A549 (cell line): ENCODE measurements around the gene ARHGEF28. TPM values are rescaled to one million over a fixed set of nuclear protein-coding genes. Genes with fewer than 3 reads are reported as not detected.

Experiments
- ATAC-seq, 2 experiments: fragments of 200-7000 bp in 1 of 2; fragments of >200 bp in 1 of 2; cut with Nextera tagmentation in 1 of 2; cut with Tn5 transposase in 1 of 2; 3 replicates each; pipeline versions ENCODE4 v1.8.0 to v1.9.1; 2018 to 2020; ENCODE audit warnings: mild to moderate bottlenecking in 1 of 2, moderate library complexity in 1 of 2
- CTCF ChIA-PET: fragments of 300-600 bp; sonication (Branson Sonifier 250); formaldehyde crosslinking; extraction: SDS; loops from one replicate; lab custom pipeline; 2021; ENCODE audit warnings: antibody characterized with exemption, inconsistent platforms; lab: Yijun Ruan, JAX
- POLR2A ChIA-PET: fragments of 350-600 bp; formaldehyde crosslinking; extraction: SDS; loops from one replicate; lab custom pipeline; 2021; ENCODE audit warnings: antibody characterized with exemption, inconsistent platforms; lab: Yijun Ruan, JAX
- DNase-seq, 2 experiments: peaks; one replicate each; pipeline versions ENCODE4 v3.0.0 to v3.0.0-alpha.2; 2011 to 2016; ENCODE audit warnings: low read depth in 1 of 2, low spot score in 1 of 2
- FAIRE-seq: peaks from 2 replicates; lab custom pipeline; 2011; peaks lifted over from hg19 to GRCh38; lab: Jason Lieb, UNC
- H3K27ac ChIP-seq, 2 experiments: fragments of >200 bp; sonication (Bioruptor Twin); formaldehyde crosslinking; 3 replicates each; pipeline ENCODE4 v1.5.1; 2016 to 2017
- H3K4me1 ChIP-seq: fragments of >200 bp; sonication (Bioruptor Twin); formaldehyde crosslinking; 3 replicates; pipeline ENCODE4 v1.6.1; 2016
- H3K4me2 ChIP-seq: fragments of >200 bp; sonication (Bioruptor Twin); formaldehyde crosslinking; 3 replicates; pipeline ENCODE4 v1.6.1; 2016
- H3K4me3 ChIP-seq: fragments of >200 bp; sonication (Bioruptor Twin); formaldehyde crosslinking; 3 replicates; pipeline ENCODE4 v1.5.1; 2016
- H3K9me3 ChIP-seq: fragments of >200 bp; sonication (Bioruptor Twin); formaldehyde crosslinking; 3 replicates; pipeline ENCODE4 v1.6.1; 2016
- FOSL2 ChIP-seq, 2 experiments: fragments of 450-650 bp in 1 of 2; fragments of >200 bp in 1 of 2; sonication (Bioruptor Twin) in 1 of 2; formaldehyde crosslinking; IDR thresholded peaks; 2 replicates each; pipeline versions ENCODE4 v1.5.0 to v1.6.1; 2016 to 2020; ENCODE audit warnings: mild to moderate bottlenecking in 1 of 2, moderate library complexity in 1 of 2
- GATA3 ChIP-seq: IDR thresholded peaks from 2 replicates; pipeline ENCODE4 v1.6.1; 2012; ENCODE audit warnings: borderline replicate concordance
- HEYL ChIP-seq: fragments of 250-450 bp; sonication (Bioruptor Pico); IDR thresholded peaks from 2 replicates; pipeline ENCODE4 v1.8.0; 2021; ENCODE audit warnings: mild to moderate bottlenecking, moderate library complexity
- HMGXB4 ChIP-seq: fragments of 250-450 bp; sonication (Bioruptor Pico); IDR thresholded peaks from 2 replicates; pipeline ENCODE4 v1.5.0; 2021; ENCODE audit warnings: mild to moderate bottlenecking, moderate library complexity, borderline replicate concordance
- HOXA7 ChIP-seq: fragments of 250-450 bp; sonication (Bioruptor Pico); IDR thresholded peaks from 2 replicates; pipeline ENCODE4 v1.5.0; 2020; ENCODE audit warnings: mild to moderate bottlenecking, moderate library complexity
- JUN ChIP-seq, 2 experiments: fragments of >200 bp; sonication (Bioruptor Twin); formaldehyde crosslinking; IDR thresholded peaks; 2 replicates in 1 of 2; 3 replicates in 1 of 2; pipeline ENCODE4 v1.6.1; 2016 to 2017
- JUNB ChIP-seq: fragments of >200 bp; sonication (Bioruptor Twin); formaldehyde crosslinking; IDR thresholded peaks from 2 replicates; pipeline ENCODE4 v1.6.1; 2016
- MAFK ChIP-seq: fragments of 450-650 bp; IDR thresholded peaks from 2 replicates; pipeline ENCODE4 v1.6.1; 2014; ENCODE audit not compliant: partially characterized antibody
- NFE2L2 ChIP-seq: fragments of 150-350 bp; conservative IDR thresholded peaks from 2 replicates; pipeline ENCODE4 v1.6.1; 2014; ENCODE audit warnings: low read length
- PBX3 ChIP-seq: IDR thresholded peaks from 2 replicates; pipeline ENCODE4 v1.6.1; 2012
- POLR2AphosphoS2 ChIP-seq: conservative IDR thresholded peaks from 2 replicates; pipeline ENCODE4 v1.6.1; 2012; ENCODE audit warnings: low read length, improper control_type of control experiment, inconsistent platforms
- RNF2 ChIP-seq: fragments of 200-600 bp; sonication (generic); IDR thresholded peaks from 2 replicates; pipeline ENCODE4 v1.6.1; 2016; ENCODE audit warnings: low read depth, mild to moderate bottlenecking, antibody characterized with exemption, moderate library complexity, borderline replicate concordance
- SMC3 ChIP-seq: fragments of >200 bp; sonication (Bioruptor Twin); formaldehyde crosslinking; IDR thresholded peaks from 3 replicates; pipeline ENCODE4 v1.6.1; 2018; ENCODE audit warnings: inconsistent platforms
- TFCP2L1 ChIP-seq: fragments of 250-450 bp; sonication (Bioruptor Pico); IDR thresholded peaks from 2 replicates; pipeline ENCODE4 v1.5.0; 2021; ENCODE audit warnings: mild to moderate bottlenecking
- ZFP36 ChIP-seq: fragments of 450-650 bp; IDR thresholded peaks from 2 replicates; pipeline ENCODE4 v1.6.1; 2014; ENCODE audit warnings: borderline replicate concordance; ENCODE audit not compliant: partially characterized antibody
- WGBS: methylation state at CpG from one replicate; pipeline ENCODE4 v1.1.6; 2017; ENCODE audit errors: missing lambda C conversion rate; 5-methylcytosine and 5-hydroxymethylcytosine counted together
- polyA plus RNA-seq, 4 experiments: library from polyadenylated mRNA; depleted of rRNA in 3 of 4; stranded (reverse); fragments of >200 nt; fragmentation: RNase III in 1 of 4; extraction: RNeasy Plus Mini Kit Qiagen cat#74134 plus additional on column Dnase treatment in 1 of 4; gene quantifications; 2 replicates in 3 of 4; 3 replicates in 1 of 4; pipeline ENCODE4 v1.2.3, GENCODE V29; 2011 to 2017
- TF ChIP-seq, protein P1 (sequence below): IDR thresholded peaks from 2 replicates; pipeline ENCODE4 v1.6.1; 2012; ENCODE audit warnings: low read depth, borderline replicate concordance
- TF ChIP-seq, protein P2 (sequence below): fragments of 450-650 bp; IDR thresholded peaks from 2 replicates; pipeline ENCODE4 v1.6.1; 2014; ENCODE audit warnings: antibody characterized with exemption
- TF ChIP-seq, protein P3 (sequence below): IDR thresholded peaks from 2 replicates; pipeline ENCODE4 v1.6.1; 2012
- TF ChIP-seq, protein P4 (sequence below): fragments of >200 bp; sonication (Bioruptor Twin); formaldehyde crosslinking; IDR thresholded peaks from 3 replicates; pipeline ENCODE4 v1.6.1; 2016

The ARHGEF28 gene
- polyA plus RNA-seq, 2 of the 4 experiments (the other 2 are of a cell fraction) = 17.0 to 22.3 TPM

DNA sequence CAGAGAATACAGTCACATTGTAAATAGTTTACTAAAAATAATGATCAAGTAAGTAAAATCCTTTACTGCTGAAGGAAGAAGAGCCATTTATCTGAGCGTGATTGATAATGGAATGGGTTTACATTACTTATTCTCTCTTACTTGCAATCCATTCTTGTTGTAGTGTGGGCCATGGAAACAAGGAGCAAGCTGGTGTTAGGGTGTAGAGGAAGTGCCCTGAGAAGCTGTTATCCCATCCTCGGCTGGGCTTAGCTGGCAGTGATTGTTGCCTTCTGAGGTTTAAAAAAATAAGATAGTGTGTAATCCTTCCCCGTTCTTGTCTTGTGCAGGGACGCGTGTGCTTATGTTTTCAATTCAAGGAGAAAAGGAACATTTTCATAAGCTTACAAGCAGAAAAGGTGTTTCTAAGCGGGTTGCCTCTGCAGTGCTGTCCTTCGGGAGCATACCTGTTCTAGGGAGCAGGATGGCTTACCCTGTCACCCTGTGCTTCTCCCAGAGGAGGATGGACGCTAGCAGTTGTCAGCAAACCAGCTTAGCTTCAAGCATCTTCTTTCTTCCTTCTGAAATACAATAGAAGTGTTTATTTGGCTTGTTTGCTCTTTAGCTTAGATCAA lies 188.3 kb downstream of the ARHGEF28 start:
- peak in 1 of 2 experiments; percentile 57; a peak in 3 of 6 replicates for ATAC-seq
- POLR2A ChIA-PET = no interaction called here
- 6% methylated on average over 8 of the region's 8 CpGs for WGBS
- H3K4me1 ChIP-seq = peaks cover 57% of the 10 kb centered on the region
- TF ChIP-seq RNF2 (no peak), ZFP36 (no peak), NFE2L2 (no peak), POLR2AphosphoS2 (no peak), HMGXB4 (no peak), MAFK (no peak), JUN (IDR thresholded peaks at IDR 0.05) (no peak), JUNB (no peak), HOXA7 (CRISPR knock-in tag) (no peak), SMC3 (no peak), FOSL2 (IDR thresholded peaks at IDR 0.05) (no peak), FOSL2 (CRISPR knock-in tag; IDR thresholded peaks at IDR 0.05) (no peak), HEYL (CRISPR knock-in tag) (no peak), TFCP2L1 (CRISPR knock-in tag) (no peak)
- TF ChIP-seq, protein P1, sequence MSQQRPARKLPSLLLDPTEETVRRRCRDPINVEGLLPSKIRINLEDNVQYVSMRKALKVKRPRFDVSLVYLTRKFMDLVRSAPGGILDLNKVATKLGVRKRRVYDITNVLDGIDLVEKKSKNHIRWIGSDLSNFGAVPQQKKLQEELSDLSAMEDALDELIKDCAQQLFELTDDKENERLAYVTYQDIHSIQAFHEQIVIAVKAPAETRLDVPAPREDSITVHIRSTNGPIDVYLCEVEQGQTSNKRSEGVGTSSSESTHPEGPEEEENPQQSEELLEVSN = no peak
- TF ChIP-seq, protein P2, sequence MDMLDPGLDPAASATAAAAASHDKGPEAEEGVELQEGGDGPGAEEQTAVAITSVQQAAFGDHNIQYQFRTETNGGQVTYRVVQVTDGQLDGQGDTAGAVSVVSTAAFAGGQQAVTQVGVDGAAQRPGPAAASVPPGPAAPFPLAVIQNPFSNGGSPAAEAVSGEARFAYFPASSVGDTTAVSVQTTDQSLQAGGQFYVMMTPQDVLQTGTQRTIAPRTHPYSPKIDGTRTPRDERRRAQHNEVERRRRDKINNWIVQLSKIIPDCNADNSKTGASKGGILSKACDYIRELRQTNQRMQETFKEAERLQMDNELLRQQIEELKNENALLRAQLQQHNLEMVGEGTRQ = no peak
- TF ChIP-seq, protein P3, sequence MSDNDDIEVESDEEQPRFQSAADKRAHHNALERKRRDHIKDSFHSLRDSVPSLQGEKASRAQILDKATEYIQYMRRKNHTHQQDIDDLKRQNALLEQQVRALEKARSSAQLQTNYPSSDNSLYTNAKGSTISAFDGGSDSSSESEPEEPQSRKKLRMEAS = no peak
- TF ChIP-seq, protein P4, sequence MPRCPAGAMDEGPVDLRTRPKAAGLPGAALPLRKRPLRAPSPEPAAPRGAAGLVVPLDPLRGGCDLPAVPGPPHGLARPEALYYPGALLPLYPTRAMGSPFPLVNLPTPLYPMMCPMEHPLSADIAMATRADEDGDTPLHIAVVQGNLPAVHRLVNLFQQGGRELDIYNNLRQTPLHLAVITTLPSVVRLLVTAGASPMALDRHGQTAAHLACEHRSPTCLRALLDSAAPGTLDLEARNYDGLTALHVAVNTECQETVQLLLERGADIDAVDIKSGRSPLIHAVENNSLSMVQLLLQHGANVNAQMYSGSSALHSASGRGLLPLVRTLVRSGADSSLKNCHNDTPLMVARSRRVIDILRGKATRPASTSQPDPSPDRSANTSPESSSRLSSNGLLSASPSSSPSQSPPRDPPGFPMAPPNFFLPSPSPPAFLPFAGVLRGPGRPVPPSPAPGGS = no peak
- TF ChIP-seq, all 56 proteins: peak for 0
- Histone ChIP-seq H3K4me2 (peak overlapping the region; percentile 90), H3K9me3 (no peaks in the 10 kb centered on the region), H3K4me3 (peak overlapping the region; percentile 50), H3K27ac (peak overlapping the region; percentile 70 to 85)
- peak; percentile 84 for FAIRE-seq
- DNase-seq = no peak
- CTCF ChIA-PET = interaction anchor here (0.5 to 2.7 kb wide), 7 partner anchors 13 to 829 kb away, joined by 3 to 11 read pairs (median 3); no protein-coding TSS in a partner anchor

DNA sequence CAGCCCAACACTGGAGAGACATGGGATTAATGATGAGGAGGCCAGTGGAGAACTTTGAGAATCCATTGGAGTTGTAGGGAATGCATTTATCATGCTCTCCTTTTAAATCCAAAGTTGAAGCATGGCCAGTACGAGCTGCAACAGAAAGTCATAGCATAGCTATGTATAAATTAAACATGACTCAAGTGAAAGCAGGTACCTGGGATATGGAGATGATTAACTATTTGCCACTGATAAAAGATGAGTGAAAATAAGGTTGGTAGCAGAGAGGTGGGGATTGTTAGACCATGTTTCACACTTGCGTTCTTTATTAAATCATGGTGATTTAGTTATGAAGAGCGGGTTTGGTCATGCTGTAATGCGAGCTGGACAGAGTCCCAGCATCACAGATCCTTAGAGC lies 189.6 kb downstream of the ARHGEF28 start:
- ATAC-seq (no peak; a peak in 2 of 6 replicates), DNase-seq (no peak), FAIRE-seq (no peak)
- Histone ChIP-seq H3K4me1 (peaks cover 70% of the 10 kb centered on the region), H3K4me3 (peak overlapping the region; percentile 50), H3K4me2 (peak overlapping the region; percentile 90), H3K27ac (peak overlapping the region; percentile 70 to 74), H3K9me3 (no peaks in the 10 kb centered on the region)
- TF ChIP-seq PBX3 (no peak), GATA3 (peak; percentile 36; the same call in 1 of the 2 replicates), FOSL2 (IDR thresholded peaks at IDR 0.05) (no peak), FOSL2 (CRISPR knock-in tag; IDR thresholded peaks at IDR 0.05) (peak; percentile 54)
- TF ChIP-seq, protein P3 = peak; percentile 47; the same call in 1 of the 2 replicates
- WGBS = 30% methylated on average over 4 of the region's 4 CpGs
- ChIA-PET POLR2A (no interaction called here), CTCF (interaction anchor here (0.5 to 2.7 kb wide), 6 partner anchors 10 to 828 kb away, joined by 3 to 11 read pairs (median 3); no protein-coding TSS in a partner anchor)
